MM.1S (cell line): ENCODE data around the gene NQO2.

Source experiments
- DNase-seq: peaks from one replicate; pipeline ENCODE4 v3.0.0-alpha.2; 2015
- H2AFZ ChIP-seq: fragments of 300-600 bp; sonication (generic); 2 replicates; pipeline ENCODE4 v1.6.0; 2016; ENCODE audit warnings: antibody characterized with exemption, low read length
- H3F3A ChIP-seq: fragments of 300-600 bp; sonication (generic); 2 replicates; pipeline ENCODE4 v1.6.1; 2016; ENCODE audit warnings: mild to moderate bottlenecking, antibody characterized with exemption, low read length, moderate library complexity, mixed read lengths; ENCODE audit not compliant: insufficient read depth
- H3K27ac ChIP-seq: fragments of 300-600 bp; sonication (generic); 2 replicates; pipeline ENCODE4 v1.5.1; 2016; ENCODE audit warnings: mild to moderate bottlenecking, low read length
- H3K27me3 ChIP-seq: fragments of 300-600 bp; sonication (generic); replicated peaks from 2 replicates; pipeline ENCODE4 v1.6.0; 2016; ENCODE audit warnings: low read length; ENCODE audit not compliant: insufficient read depth
- H3K36me3 ChIP-seq: fragments of 300-600 bp; sonication (generic); replicated peaks from 2 replicates; pipeline ENCODE4 v1.6.1; 2016; ENCODE audit warnings: mild to moderate bottlenecking, low read length, mixed read lengths; ENCODE audit not compliant: insufficient read depth
- H3K4me1 ChIP-seq: fragments of 300-600 bp; sonication (generic); 2 replicates; pipeline ENCODE4 v1.6.1; 2016; ENCODE audit warnings: low read length, mixed read lengths
- H3K4me2 ChIP-seq: fragments of 300-600 bp; sonication (generic); 2 replicates; pipeline ENCODE4 v1.6.0; 2016; ENCODE audit warnings: low read depth, low read length
- H3K4me3 ChIP-seq: fragments of 300-600 bp; sonication (generic); 2 replicates; pipeline ENCODE4 v1.5.1; 2016; ENCODE audit warnings: low read length, mixed read lengths
- H3K79me2 ChIP-seq: fragments of 300-600 bp; sonication (generic); 2 replicates; pipeline ENCODE4 v1.6.1; 2016; ENCODE audit warnings: mixed run types, low read length, mixed read lengths
- H3K9ac ChIP-seq: fragments of 300-600 bp; sonication (generic); 2 replicates; pipeline ENCODE4 v1.6.1; 2016; ENCODE audit warnings: low read length, mixed read lengths
- H3K9me2 ChIP-seq: fragments of 300-600 bp; sonication (generic); replicated peaks from 2 replicates; pipeline ENCODE4 v1.6.1; 2016; ENCODE audit warnings: mild to moderate bottlenecking, low read length, mixed read lengths; ENCODE audit not compliant: insufficient read depth
- H3K9me3 ChIP-seq: fragments of 300-600 bp; sonication (generic); replicated peaks from 2 replicates; pipeline ENCODE4 v1.6.1; 2016; ENCODE audit warnings: mild to moderate bottlenecking, low read length, mixed read lengths; ENCODE audit not compliant: insufficient read depth
- H4K20me1 ChIP-seq: fragments of 300-600 bp; sonication (generic); 2 replicates; pipeline ENCODE4 v1.6.1; 2016; ENCODE audit warnings: mild to moderate bottlenecking, low read length, moderate library complexity, mixed read lengths; ENCODE audit not compliant: insufficient read depth
- EZH2 ChIP-seq: fragments of 300-600 bp; sonication (generic); optimal IDR thresholded peaks from 2 replicates; pipeline ENCODE3; 2017; ENCODE audit warnings: low read depth, mild to moderate bottlenecking, antibody characterized with exemption, low read length, mixed read lengths
- EZH2phosphoT487 ChIP-seq: fragments of 300-600 bp; sonication (generic); IDR thresholded peaks from 2 replicates; pipeline ENCODE4 v1.6.1; 2018; ENCODE audit warnings: antibody characterized with exemption, low read length
- TF ChIP-seq, protein P1 (sequence below): fragments of 300-600 bp; sonication (generic); IDR thresholded peaks from 2 replicates; pipeline ENCODE4 v1.5.1; 2016; ENCODE audit warnings: antibody characterized with exemption, low read length, mixed read lengths

NQO2 gene

DNA sequence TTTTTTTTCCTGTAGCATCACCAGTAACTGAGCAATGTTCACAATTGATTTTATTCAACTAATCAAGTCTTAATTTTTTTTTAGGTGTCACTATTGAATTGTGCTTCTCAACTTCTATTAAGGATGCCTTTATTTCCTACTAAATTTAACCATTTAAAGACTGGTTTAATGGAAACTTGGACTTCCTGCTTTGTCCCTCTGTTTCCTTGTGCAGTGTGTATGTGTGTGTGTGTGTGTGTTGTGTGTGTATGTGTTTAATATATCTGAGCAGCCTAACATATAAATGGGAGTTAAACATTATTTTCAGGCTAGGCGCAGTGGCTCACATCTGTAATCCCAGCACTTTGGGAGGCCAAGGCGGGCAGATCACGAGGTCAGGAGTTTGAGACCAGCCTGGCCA lies 30.1 kb upstream of the NQO2 start:
- no peak overlapping the region for H3K4me2 ChIP-seq
- H2AFZ ChIP-seq, result no peak overlapping the region
- H4K20me1 ChIP-seq, result no peaks in the 10 kb centered on the region
- H3K4me3 ChIP-seq, result no peak overlapping the region
- H3K79me2 ChIP-seq, result no peaks in the 10 kb centered on the region
- no peaks in the 10 kb centered on the region for H3K27me3 ChIP-seq
- no peak overlapping the region for H3K9ac ChIP-seq
- no peaks in the 10 kb centered on the region for H3K36me3 ChIP-seq
- H3K4me1 ChIP-seq, result no peaks in the 10 kb centered on the region
- H3K9me2 ChIP-seq, result no peaks in the 10 kb centered on the region
- no peaks in the 10 kb centered on the region for H3K9me3 ChIP-seq
- no peak overlapping the region for H3K27ac ChIP-seq
- no peak for DNase-seq
- no peaks in the 10 kb centered on the region for H3F3A ChIP-seq
- TF ChIP-seq, protein P1, sequence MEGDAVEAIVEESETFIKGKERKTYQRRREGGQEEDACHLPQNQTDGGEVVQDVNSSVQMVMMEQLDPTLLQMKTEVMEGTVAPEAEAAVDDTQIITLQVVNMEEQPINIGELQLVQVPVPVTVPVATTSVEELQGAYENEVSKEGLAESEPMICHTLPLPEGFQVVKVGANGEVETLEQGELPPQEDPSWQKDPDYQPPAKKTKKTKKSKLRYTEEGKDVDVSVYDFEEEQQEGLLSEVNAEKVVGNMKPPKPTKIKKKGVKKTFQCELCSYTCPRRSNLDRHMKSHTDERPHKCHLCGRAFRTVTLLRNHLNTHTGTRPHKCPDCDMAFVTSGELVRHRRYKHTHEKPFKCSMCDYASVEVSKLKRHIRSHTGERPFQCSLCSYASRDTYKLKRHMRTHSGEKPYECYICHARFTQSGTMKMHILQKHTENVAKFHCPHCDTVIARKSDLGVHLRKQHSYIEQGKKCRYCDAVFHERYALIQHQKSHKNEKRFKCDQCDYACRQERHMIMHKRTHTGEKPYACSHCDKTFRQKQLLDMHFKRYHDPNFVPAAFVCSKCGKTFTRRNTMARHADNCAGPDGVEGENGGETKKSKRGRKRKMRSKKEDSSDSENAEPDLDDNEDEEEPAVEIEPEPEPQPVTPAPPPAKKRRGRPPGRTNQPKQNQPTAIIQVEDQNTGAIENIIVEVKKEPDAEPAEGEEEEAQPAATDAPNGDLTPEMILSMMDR, result no peak
- TF ChIP-seq EZH2, result no peak
- no peak for TF ChIP-seq EZH2phosphoT487

DNA sequence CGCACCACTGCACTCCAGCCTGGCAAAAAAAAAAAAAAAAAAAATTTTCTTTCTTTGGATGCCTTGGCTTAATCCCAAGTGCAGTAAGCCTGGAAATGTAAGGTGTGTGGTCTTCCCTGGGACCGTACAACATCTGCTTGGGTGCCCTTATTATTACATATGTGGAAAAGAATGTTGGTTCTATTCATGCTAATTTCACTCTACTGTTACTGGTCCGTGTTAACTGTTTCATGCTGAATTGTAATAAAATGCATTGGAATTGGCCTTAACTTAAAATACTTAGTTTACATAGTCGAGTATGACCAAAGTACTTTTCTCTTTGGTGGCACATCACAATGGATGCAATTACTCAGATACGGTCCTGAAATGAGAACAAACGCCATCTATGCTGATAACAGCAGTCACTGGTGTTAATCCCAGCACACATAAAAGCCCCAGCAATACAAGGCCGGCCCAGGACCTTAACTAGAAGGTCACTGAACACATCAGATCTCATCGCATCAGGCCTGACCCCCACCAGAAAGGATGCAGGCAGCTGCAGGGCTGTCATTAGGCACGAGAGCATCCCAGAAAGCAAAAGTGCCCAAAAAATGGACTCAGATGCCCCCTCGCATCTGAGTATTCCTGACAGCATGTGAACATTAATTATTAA lies 29.5 kb upstream of the NQO2 start:
- Histone ChIP-seq H3K27me3 (no peaks in the 10 kb centered on the region), H4K20me1 (no peaks in the 10 kb centered on the region), H3K36me3 (no peaks in the 10 kb centered on the region), H3K4me2 (peak overlapping the region; percentile 81; the same call in 1 of the 2 replicates), H3K4me1 (no peaks in the 10 kb centered on the region), H3K9ac (no peak overlapping the region), H3K27ac (no peak overlapping the region), H3K4me3 (peak overlapping the region; percentile 55; the same call in 1 of the 2 replicates), H2AFZ (no peak overlapping the region), H3F3A (no peaks in the 10 kb centered on the region), H3K79me2 (no peaks in the 10 kb centered on the region), H3K9me2 (no peaks in the 10 kb centered on the region), H3K9me3 (no peaks in the 10 kb centered on the region)
- DNase-seq, result no peak
- TF ChIP-seq EZH2phosphoT487 (no peak), EZH2 (no peak)
- TF ChIP-seq, protein P1, result no peak

DNA sequence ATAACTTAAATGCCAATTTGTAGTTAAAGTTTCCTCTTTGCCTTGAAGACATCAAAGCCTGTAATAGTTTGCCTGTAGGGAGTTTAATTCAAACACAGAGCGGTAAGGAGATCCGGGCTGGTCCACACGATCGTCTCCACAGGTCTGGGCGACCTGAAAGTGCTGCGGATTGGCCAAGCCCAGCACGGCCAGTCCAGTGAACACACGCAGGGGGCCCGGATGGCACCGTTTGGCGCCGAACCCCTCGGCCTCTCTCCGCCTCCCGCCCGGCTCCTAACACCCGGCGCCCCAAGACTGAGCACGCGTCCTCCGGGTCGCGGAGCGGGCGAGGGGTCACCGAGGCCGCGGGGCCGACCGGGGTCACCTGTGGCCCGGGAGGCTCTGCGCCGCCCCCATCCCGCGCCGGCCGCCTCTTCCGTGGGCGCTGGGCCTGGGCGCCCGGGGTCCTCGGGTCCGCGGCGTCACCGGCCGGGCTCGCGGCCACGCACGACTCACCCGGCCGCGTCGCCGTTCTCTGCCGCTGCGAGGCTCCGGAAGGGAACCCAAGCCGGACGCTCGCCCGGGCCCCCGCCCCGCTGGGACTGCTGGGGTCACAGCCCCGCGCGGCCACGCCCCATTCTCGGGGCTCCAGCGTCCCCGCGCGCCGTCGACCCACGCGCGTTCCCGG lies 28.8 kb upstream of the NQO2 start:
- peaks cover 5% of the 10 kb centered on the region for H3F3A ChIP-seq
- peak overlapping the region; percentile 55; the same call in 1 of the 2 replicates for H3K9ac ChIP-seq
- peak overlapping the region; percentile 81 for H3K4me2 ChIP-seq
- H3K4me1 ChIP-seq, result no peaks in the 10 kb centered on the region
- H3K79me2 ChIP-seq, result no peaks in the 10 kb centered on the region
- peak overlapping the region; percentile 53 for H2AFZ ChIP-seq
- peak; percentile 22 for DNase-seq
- TF ChIP-seq, protein P1, result no peak
- TF ChIP-seq EZH2phosphoT487, result no peak
- TF ChIP-seq EZH2, result no peak
- H3K9me2 ChIP-seq, result no peaks in the 10 kb centered on the region
- H3K36me3 ChIP-seq, result no peaks in the 10 kb centered on the region
- no peaks in the 10 kb centered on the region for H3K27me3 ChIP-seq
- no peak overlapping the region for H3K27ac ChIP-seq
- no peaks in the 10 kb centered on the region for H4K20me1 ChIP-seq
- H3K9me3 ChIP-seq, result no peaks in the 10 kb centered on the region
- H3K4me3 ChIP-seq, result peak overlapping the region; percentile 55
